ENCODE measurements around the gene BCAS4. TPM values are rescaled to one million over a fixed set of nuclear protein-coding genes. Genes with fewer than 3 reads are reported as not detected.
A peak's percentile ranks its signal among the peaks of the same experiment; 100 is the strongest.

BCAS4 gene
- total RNA-seq, 1 experiment from 2014 or later: 25.8 TPM

- POLR2A ChIA-PET: no interaction called here
- Mint-ChIP-seq H3K27me3 (ENCODE audit: low read depth) (no peaks in the 10 kb centered on the region), H3K9me3 (no peaks in the 10 kb centered on the region), H3K27ac (0 out of 2 replicates have a peak overlapping the region, but pooled peaks have one; percentile 23), H3K36me3 (peaks cover 10% of the 10 kb centered on the region), H3K4me3 (no peak overlapping the region), H3K4me1 (0 out of 2 replicates have a peak, but pooled peaks cover 3% of the 10 kb centered on the region)
- TF ChIP-seq ZNF121 (CRISPR knock-in tag; IDR thresholded peaks at IDR 0.05): peak; percentile 29; the same call in 1 of the 2 replicates
- no peak for TF ChIP-seq ETV6 (CRISPR knock-in tag; IDR thresholded peaks at IDR 0.05)
- ATAC-seq (no peak), DNase-seq (ENCODE audit: low spot score) (no peak)
- CTCF ChIA-PET: interaction anchor here (1.0 to 2.1 kb wide), 2 partner anchors 28 to 101 kb away, joined by 3 to 5 read pairs; no protein-coding TSS in a partner anchor
These were observed 33.7 kb downstream of the BCAS4 start for GRCh38 chr20:50828363-50829136.

- ChIA-PET POLR2A (no interaction called here), CTCF (interaction anchor here (1.8 to 1.9 kb wide), 2 partner anchors 37 to 38 kb away, joined by 5 to 8 read pairs; partner anchors contain the start of gene BCAS4)
- ATAC-seq: no peak
These were observed 36.8 kb downstream of the BCAS4 start for GRCh38 chr20:50831622-50832021.

GRCh38 chr20:50834599-50835005, 39.7 kb downstream of the BCAS4 start:
- ChIA-PET POLR2A (no interaction called here), CTCF (interaction anchor here (0.8 to 1.4 kb wide), 2 partner anchors 40 kb away, joined by 3 read pairs; partner anchors contain the start of gene BCAS4)
- Mint-ChIP-seq H3K27ac (no peak overlapping the region), H3K4me3 (no peak overlapping the region), H3K4me1 (no peaks in the 10 kb centered on the region), H3K36me3 (peaks cover 10% of the 10 kb centered on the region), H3K27me3 (ENCODE audit: low read depth) (no peaks in the 10 kb centered on the region), H3K9me3 (no peaks in the 10 kb centered on the region)
- DNase-seq (ENCODE audit: low spot score): no peak
- ATAC-seq: no peak
- no peak for TF ChIP-seq KAT7 (CRISPR knock-in tag; IDR thresholded peaks at IDR 0.05; ENCODE audit: borderline replicate concordance)
- TF ChIP-seq USF1 (CRISPR knock-in tag; IDR thresholded peaks at IDR 0.05): no peak
- no peak for TF ChIP-seq ZNF138 (CRISPR knock-in tag; conservative IDR thresholded peaks at IDR 0.05)
- no peak for TF ChIP-seq ZNF263 (CRISPR knock-in tag; IDR thresholded peaks at IDR 0.05; ENCODE audit: low read depth)
- no peak for TF ChIP-seq ZNF396 (CRISPR knock-in tag; IDR thresholded peaks at IDR 0.05; ENCODE audit: borderline replicate concordance)
- TF ChIP-seq TP53 (CRISPR knock-in tag; IDR thresholded peaks at IDR 0.05): no peak
- no peak for TF ChIP-seq CTCF (IDR thresholded peaks at IDR 0.05)
- no peak for TF ChIP-seq ZNF425 (CRISPR knock-in tag; conservative IDR thresholded peaks at IDR 0.05)

More at GRCh38 chr20:50831622-50832021, 36.8 kb downstream of the BCAS4 start:
- peaks cover 10% of the 10 kb centered on the region for H3K36me3 Mint-ChIP-seq
- no peak overlapping the region for H3K27ac Mint-ChIP-seq
- no peaks in the 10 kb centered on the region for H3K27me3 Mint-ChIP-seq (ENCODE audit: low read depth)
- H3K4me1 Mint-ChIP-seq: 0 out of 2 replicates have a peak, but pooled peaks cover 3% of the 10 kb centered on the region
- H3K4me3 Mint-ChIP-seq: no peak overlapping the region
- no peak for TF ChIP-seq SMAD4 (CRISPR knock-in tag; IDR thresholded peaks at IDR 0.05)
- no peak for TF ChIP-seq EMX1 (CRISPR knock-in tag; IDR thresholded peaks at IDR 0.05)
- no peak for TF ChIP-seq AFF4 (CRISPR knock-in tag; IDR thresholded peaks at IDR 0.05; ENCODE audit: borderline replicate concordance)
- no peak for TF ChIP-seq ATF1 (CRISPR knock-in tag; IDR thresholded peaks at IDR 0.05)
- no peak for TF ChIP-seq SP1 (CRISPR knock-in tag; conservative IDR thresholded peaks at IDR 0.05)
- no peak for TF ChIP-seq ERG (CRISPR knock-in tag; IDR thresholded peaks at IDR 0.05)
- TF ChIP-seq ZNF121 (CRISPR knock-in tag; IDR thresholded peaks at IDR 0.05): no peak
- TF ChIP-seq TCF7 (CRISPR knock-in tag; IDR thresholded peaks at IDR 0.05; ENCODE audit: low read depth): no peak
- no peaks in the 10 kb centered on the region for H3K9me3 Mint-ChIP-seq
- no peak for DNase-seq (ENCODE audit: low spot score)
